ENCODE measurements around the gene SYNDIG1.
A peak's percentile ranks its signal among the peaks of the same experiment; 100 is the strongest.

SYNDIG1 gene

DNA sequence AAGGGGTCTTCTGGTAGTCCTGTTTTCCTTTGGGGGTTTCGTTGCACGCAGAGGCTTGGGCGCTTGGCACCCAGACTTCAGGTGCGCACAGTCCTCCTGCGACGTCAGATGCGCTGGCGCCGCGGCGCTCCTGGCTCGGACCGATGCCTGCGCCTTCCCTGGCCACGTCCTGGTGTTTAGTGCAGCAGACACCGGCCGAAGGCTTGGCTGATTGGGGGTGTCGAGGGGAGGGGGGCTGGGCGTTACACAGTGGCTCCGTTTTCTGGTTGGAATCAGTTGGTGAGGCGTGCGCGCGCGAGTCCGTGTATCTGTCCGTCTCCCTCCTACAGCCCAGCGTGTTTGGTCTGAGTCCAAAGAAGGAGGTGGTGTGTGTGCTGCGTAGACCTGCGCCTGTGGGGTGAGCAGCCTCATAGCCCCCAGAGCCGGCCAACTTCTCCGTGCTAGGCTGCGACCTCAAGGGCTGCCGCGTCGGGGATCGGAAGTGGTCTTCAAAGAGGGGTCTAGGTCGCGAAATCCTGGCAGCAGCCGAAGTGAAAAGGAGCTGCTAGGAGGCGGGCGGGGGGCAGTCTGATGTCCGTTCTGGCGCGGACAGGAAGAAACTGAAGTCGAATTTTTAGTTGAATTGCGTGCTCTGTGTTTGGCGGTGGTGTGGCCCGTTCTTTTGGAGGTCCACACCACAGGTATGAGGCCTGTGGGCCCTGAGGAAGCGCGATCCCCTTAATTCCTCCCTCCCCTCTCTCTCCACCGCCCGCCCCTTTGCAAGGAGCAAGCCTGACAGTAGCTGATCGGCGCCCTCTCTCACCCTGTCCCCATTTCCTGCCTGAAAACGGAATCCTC is 1.5 kb downstream of the SYNDIG1 start:
- H2BK12ac ChIP-seq (ENCODE audit: low read length in 2 of 2), result no peak overlapping the region
- peak overlapping the region; percentile 55 for H3K9ac ChIP-seq (ENCODE audit: low read length)
- H3K9me3 ChIP-seq (ENCODE audit: control insufficient read depth, low read length), result no peaks in the 10 kb centered on the region
- H3K36me3 ChIP-seq (ENCODE audit: control insufficient read depth in 1 of 2, insufficient read depth in 2 of 2, low read depth in 1 of 2, low read length in 2 of 2), result no peaks in the 10 kb centered on the region
- H2BK5ac ChIP-seq (ENCODE audit: low read depth, low read length, poor library complexity, severe bottlenecking), result no peak overlapping the region
- peaks cover 29% of the 10 kb centered on the region for H3K4me1 ChIP-seq (ENCODE audit: control insufficient read depth, insufficient read depth, low read depth, low read length)
- WGBS, result under 1% methylated on average over 49 of the region's 56 CpGs
- no peak overlapping the region for H3K14ac ChIP-seq (ENCODE audit: low read length in 2 of 2)
- H2BK120ac ChIP-seq (ENCODE audit: low read depth, low read length), result no peak overlapping the region
- H2BK15ac ChIP-seq (ENCODE audit: low read depth, poor library complexity, severe bottlenecking), result no peak overlapping the region
- no peak overlapping the region for H3K27ac ChIP-seq (ENCODE audit: low read length, poor library complexity, severe bottlenecking)
- H3K4ac ChIP-seq (ENCODE audit: low read depth in 1 of 2, low read length in 2 of 2), result no peak overlapping the region
- no peak overlapping the region for H2AFZ ChIP-seq (ENCODE audit: low read depth, low read length)
- no peak overlapping the region for H4K8ac ChIP-seq (ENCODE audit: low read length)
- H3K79me1 ChIP-seq (replicated peaks; ENCODE audit: low read length, poor library complexity, severe bottlenecking), result peaks cover 1% of the 10 kb centered on the region
- H3K4me2 ChIP-seq (ENCODE audit: low read length, poor library complexity, severe bottlenecking), result peak overlapping the region; percentile 95
- H3K23ac ChIP-seq (ENCODE audit: low read length in 2 of 2), result no peak overlapping the region
- DNase-seq, result no peak
- H3K27me3 ChIP-seq (ENCODE audit: control insufficient read depth in 1 of 2, insufficient read depth in 1 of 2, low read length in 2 of 2), result peaks cover 46 to 69% of the 10 kb centered on the region in 2 experiments
- H3K4me3 ChIP-seq (ENCODE audit: insufficient read depth in 1 of 2, low read depth in 1 of 2, low read length in 2 of 2), result peak overlapping the region; percentile 61 to 77
- H2AK5ac ChIP-seq (ENCODE audit: low read length, severe bottlenecking), result no peak overlapping the region
- no peak overlapping the region for H3K18ac ChIP-seq (ENCODE audit: low read depth in 1 of 2, low read length in 2 of 2)
- no peak overlapping the region for H4K91ac ChIP-seq (ENCODE audit: low read length)

DNA sequence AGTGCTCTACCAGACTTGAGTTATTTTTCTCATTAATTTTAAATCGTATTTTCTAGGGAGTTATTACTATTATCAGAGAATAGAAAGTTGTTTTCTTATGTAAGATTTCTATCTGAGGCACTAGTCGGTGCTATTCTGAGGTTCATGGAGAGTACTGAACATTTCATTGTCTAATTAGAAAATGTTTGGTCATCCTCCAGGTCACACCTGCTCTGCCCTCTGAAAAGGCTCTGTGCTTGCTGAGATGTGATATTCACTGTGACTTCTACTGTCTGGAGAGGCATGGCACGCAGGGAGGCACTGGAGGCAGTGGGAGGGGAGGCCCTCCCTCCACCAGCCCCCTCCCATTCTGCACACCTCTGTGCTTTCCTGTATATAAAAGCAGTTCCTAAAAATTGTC is 3.0 kb downstream of the SYNDIG1 start:
- Histone ChIP-seq H4K91ac (ENCODE audit: low read length) (no peak overlapping the region), H3K23ac (ENCODE audit: low read length in 2 of 2) (no peak overlapping the region), H2AK5ac (ENCODE audit: low read length, severe bottlenecking) (no peak overlapping the region), H3K9ac (ENCODE audit: low read length) (no peak overlapping the region), H2BK15ac (ENCODE audit: low read depth, poor library complexity, severe bottlenecking) (no peak overlapping the region), H3K14ac (ENCODE audit: low read length in 2 of 2) (no peak overlapping the region), H3K27ac (ENCODE audit: low read length, poor library complexity, severe bottlenecking) (no peak overlapping the region), H3K4me1 (ENCODE audit: control insufficient read depth, insufficient read depth, low read depth, low read length) (peaks cover 29% of the 10 kb centered on the region), H2BK5ac (ENCODE audit: low read depth, low read length, poor library complexity, severe bottlenecking) (no peak overlapping the region), H2BK120ac (ENCODE audit: low read depth, low read length) (no peak overlapping the region), H2BK12ac (ENCODE audit: low read length in 2 of 2) (no peak overlapping the region), H3K79me1 (replicated peaks; ENCODE audit: low read length, poor library complexity, severe bottlenecking) (peaks cover 3% of the 10 kb centered on the region), H4K8ac (ENCODE audit: low read length) (no peak overlapping the region), H3K4me2 (ENCODE audit: low read length, poor library complexity, severe bottlenecking) (no peak overlapping the region), H3K18ac (ENCODE audit: low read depth in 1 of 2, low read length in 2 of 2) (no peak overlapping the region), H3K4ac (ENCODE audit: low read depth in 1 of 2, low read length in 2 of 2) (no peak overlapping the region), H3K36me3 (ENCODE audit: control insufficient read depth in 1 of 2, insufficient read depth in 2 of 2, low read depth in 1 of 2, low read length in 2 of 2) (no peaks in the 10 kb centered on the region), H3K9me3 (ENCODE audit: control insufficient read depth, low read length) (no peaks in the 10 kb centered on the region), H3K4me3 (ENCODE audit: insufficient read depth in 1 of 2, low read depth in 1 of 2, low read length in 2 of 2) (no peak overlapping the region), H2AFZ (ENCODE audit: low read depth, low read length) (no peak overlapping the region), H3K27me3 (ENCODE audit: control insufficient read depth in 1 of 2, insufficient read depth in 1 of 2, low read length in 2 of 2) (peaks cover 49 to 58% of the 10 kb centered on the region in 2 experiments)
- DNase-seq, result no peak
- WGBS, result 75% methylated on average over 2 of the region's 3 CpGs

DNA sequence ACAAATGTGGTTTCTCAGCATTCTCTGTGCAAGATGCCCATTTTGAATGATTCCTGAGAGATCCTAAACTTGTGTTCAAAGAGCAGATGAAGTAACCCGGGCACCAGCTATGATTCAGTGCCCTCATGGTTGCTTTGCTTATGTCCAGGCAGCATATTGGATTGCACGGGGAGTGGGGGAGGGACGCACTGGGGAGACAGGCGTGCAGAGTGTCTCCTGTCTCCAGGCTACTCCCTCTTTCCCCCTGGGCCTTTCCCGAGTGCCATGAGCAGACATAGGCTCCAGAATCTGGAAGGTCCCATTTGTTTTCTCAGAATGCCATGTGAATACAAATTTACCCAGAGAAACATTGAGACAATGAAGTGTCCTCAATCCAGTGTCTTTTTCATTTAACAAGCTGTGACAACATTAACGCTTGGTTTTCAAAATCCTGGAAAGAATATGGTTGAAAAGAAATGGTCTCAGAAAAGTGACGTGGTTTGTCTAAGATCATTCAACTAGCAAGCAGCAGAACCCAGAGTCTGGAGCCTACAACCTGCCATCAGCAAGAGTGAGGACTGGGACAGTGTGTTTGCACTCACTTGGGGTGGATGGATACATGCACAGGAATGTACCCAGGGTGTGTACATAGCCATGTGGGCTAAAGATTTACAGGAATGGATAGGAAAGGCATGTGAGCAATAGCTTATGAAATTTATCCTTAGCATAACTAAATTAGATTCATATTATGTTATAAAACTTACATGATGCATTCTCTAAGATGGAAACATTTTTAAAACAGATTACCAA is 4.2 kb downstream of the SYNDIG1 start:
- Histone ChIP-seq H2AK5ac (ENCODE audit: low read length, severe bottlenecking) (no peak overlapping the region), H3K9me3 (ENCODE audit: control insufficient read depth, low read length) (no peaks in the 10 kb centered on the region), H3K27me3 (ENCODE audit: control insufficient read depth in 1 of 2, insufficient read depth in 1 of 2, low read length in 2 of 2) (peaks cover 47 to 58% of the 10 kb centered on the region in 2 experiments), H2BK5ac (ENCODE audit: low read depth, low read length, poor library complexity, severe bottlenecking) (no peak overlapping the region), H3K27ac (ENCODE audit: low read length, poor library complexity, severe bottlenecking) (no peak overlapping the region), H3K4ac (ENCODE audit: low read depth in 1 of 2, low read length in 2 of 2) (no peak overlapping the region), H4K91ac (ENCODE audit: low read length) (no peak overlapping the region), H2AFZ (ENCODE audit: low read depth, low read length) (no peak overlapping the region), H3K23ac (ENCODE audit: low read length in 2 of 2) (no peak overlapping the region), H3K14ac (ENCODE audit: low read length in 2 of 2) (no peak overlapping the region), H3K9ac (ENCODE audit: low read length) (no peak overlapping the region), H3K4me1 (ENCODE audit: control insufficient read depth, insufficient read depth, low read depth, low read length) (peaks cover 30% of the 10 kb centered on the region), H3K79me1 (replicated peaks; ENCODE audit: low read length, poor library complexity, severe bottlenecking) (peaks cover 3% of the 10 kb centered on the region), H3K4me2 (ENCODE audit: low read length, poor library complexity, severe bottlenecking) (no peak overlapping the region), H3K36me3 (ENCODE audit: control insufficient read depth in 1 of 2, insufficient read depth in 2 of 2, low read depth in 1 of 2, low read length in 2 of 2) (no peaks in the 10 kb centered on the region), H2BK120ac (ENCODE audit: low read depth, low read length) (no peak overlapping the region), H2BK12ac (ENCODE audit: low read length in 2 of 2) (no peak overlapping the region), H4K8ac (ENCODE audit: low read length) (no peak overlapping the region), H3K4me3 (ENCODE audit: insufficient read depth in 1 of 2, low read depth in 1 of 2, low read length in 2 of 2) (no peak overlapping the region), H2BK15ac (ENCODE audit: low read depth, poor library complexity, severe bottlenecking) (no peak overlapping the region), H3K18ac (ENCODE audit: low read depth in 1 of 2, low read length in 2 of 2) (no peak overlapping the region)
- no peak for DNase-seq
- WGBS, result 65% methylated on average over 7 of the region's 7 CpGs

DNA sequence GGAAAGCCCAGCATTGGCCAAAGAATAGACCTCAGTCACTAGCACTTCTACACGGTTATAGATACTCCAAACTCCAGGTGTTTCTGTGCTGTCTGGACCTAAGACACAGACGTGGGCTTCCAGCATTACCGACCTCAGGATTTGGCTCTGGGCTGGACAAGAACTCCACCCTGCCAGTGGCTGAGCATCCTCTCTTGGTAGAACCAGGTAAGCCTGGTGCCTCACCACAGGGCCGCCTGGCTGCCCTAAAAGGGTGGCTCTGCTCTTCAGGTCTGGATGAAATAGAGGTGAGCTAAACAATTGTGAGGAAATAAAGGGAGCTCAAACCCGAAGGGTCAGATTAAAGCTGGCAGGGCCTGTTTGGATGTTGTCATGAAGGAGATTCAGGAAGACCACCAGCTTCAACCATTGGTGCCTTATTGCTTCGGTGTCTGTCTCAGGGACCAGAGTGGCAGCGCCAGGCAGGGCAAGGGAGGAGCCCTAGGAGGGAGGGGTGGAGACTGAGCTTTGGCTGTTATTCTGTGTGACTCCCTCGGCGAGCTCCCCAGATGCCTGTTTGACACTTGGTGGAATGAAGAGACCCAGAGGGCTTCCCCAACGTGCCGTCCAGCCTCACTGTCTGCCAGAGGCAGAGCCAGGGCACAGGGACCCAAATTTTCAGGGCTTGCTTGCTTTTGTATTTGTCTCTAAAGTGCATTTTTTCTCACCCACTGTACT is 8.6 kb downstream of the SYNDIG1 start:
- H2BK5ac ChIP-seq (ENCODE audit: low read depth, low read length, poor library complexity, severe bottlenecking), result no peak overlapping the region
- H4K91ac ChIP-seq (ENCODE audit: low read length), result no peak overlapping the region
- H3K4me1 ChIP-seq (ENCODE audit: control insufficient read depth, insufficient read depth, low read depth, low read length), result peaks cover 6% of the 10 kb centered on the region
- H2BK12ac ChIP-seq (ENCODE audit: low read length in 2 of 2), result no peak overlapping the region
- WGBS, result 76% methylated on average over 11 of the region's 11 CpGs
- H3K79me1 ChIP-seq (replicated peaks; ENCODE audit: low read length, poor library complexity, severe bottlenecking), result peaks cover 3% of the 10 kb centered on the region
- H2AK5ac ChIP-seq (ENCODE audit: low read length, severe bottlenecking), result no peak overlapping the region
- H3K9me3 ChIP-seq (ENCODE audit: control insufficient read depth, low read length), result no peaks in the 10 kb centered on the region
- no peak overlapping the region for H2BK120ac ChIP-seq (ENCODE audit: low read depth, low read length)
- H4K8ac ChIP-seq (ENCODE audit: low read length), result no peak overlapping the region
- peaks cover 23 to 41% of the 10 kb centered on the region in 2 experiments for H3K27me3 ChIP-seq (ENCODE audit: control insufficient read depth in 1 of 2, insufficient read depth in 1 of 2, low read length in 2 of 2)
- H3K14ac ChIP-seq (ENCODE audit: low read length in 2 of 2), result no peak overlapping the region
- H3K4me3 ChIP-seq (ENCODE audit: insufficient read depth in 1 of 2, low read depth in 1 of 2, low read length in 2 of 2), result no peak overlapping the region
- no peak overlapping the region for H3K23ac ChIP-seq (ENCODE audit: low read length in 2 of 2)
- no peak overlapping the region for H2BK15ac ChIP-seq (ENCODE audit: low read depth, poor library complexity, severe bottlenecking)
- no peak overlapping the region for H3K9ac ChIP-seq (ENCODE audit: low read length)
- H3K27ac ChIP-seq (ENCODE audit: low read length, poor library complexity, severe bottlenecking), result no peak overlapping the region
- no peak overlapping the region for H3K4me2 ChIP-seq (ENCODE audit: low read length, poor library complexity, severe bottlenecking)
- H3K4ac ChIP-seq (ENCODE audit: low read depth in 1 of 2, low read length in 2 of 2), result no peak overlapping the region
- no peak overlapping the region for H3K18ac ChIP-seq (ENCODE audit: low read depth in 1 of 2, low read length in 2 of 2)
- no peak overlapping the region for H2AFZ ChIP-seq (ENCODE audit: low read depth, low read length)
- no peak for DNase-seq
- no peaks in the 10 kb centered on the region for H3K36me3 ChIP-seq (ENCODE audit: control insufficient read depth in 1 of 2, insufficient read depth in 2 of 2, low read depth in 1 of 2, low read length in 2 of 2)
